Measurements from ENCODE around the gene ZC3H11A.
A peak's percentile ranks its signal among the peaks of the same experiment; 100 is the strongest.

ZC3H11A gene

GRCh38 chr1:203799157-203799556 is 3.7 kb downstream of the ZC3H11A start:
- H3F3A ChIP-seq (ENCODE audit: control insufficient read depth, insufficient read depth), result no peaks in the 10 kb centered on the region
- TF ChIP-seq CTCF (IDR thresholded peaks at IDR 0.05; ENCODE audit: low read depth, low read length, poor library complexity, severe bottlenecking), result no peak
- no peak for TF ChIP-seq EZH2phosphoT487 (IDR thresholded peaks at IDR 0.05; ENCODE audit: borderline replicate concordance, low read length)
- peaks cover 41% of the 10 kb centered on the region for H3K4me1 ChIP-seq (ENCODE audit: control insufficient read depth, low read length)
- H3K4me3 ChIP-seq (ENCODE audit: low read length), result no peak overlapping the region
- H4K20me1 ChIP-seq (ENCODE audit: control insufficient read depth, insufficient read depth, low read depth, low read length), result peaks cover 28% of the 10 kb centered on the region
- no peak overlapping the region for H3K27ac ChIP-seq (ENCODE audit: low read depth, low read length)
- H3K9me2 ChIP-seq (replicated peaks; ENCODE audit: control insufficient read depth, low read length), result no peaks in the 10 kb centered on the region
- H3K9me3 ChIP-seq (ENCODE audit: control insufficient read depth, insufficient read depth, low read length), result no peaks in the 10 kb centered on the region
- H3K36me3 ChIP-seq (ENCODE audit: control insufficient read depth, low read length), result peaks cover 74% of the 10 kb centered on the region
- H3K4me2 ChIP-seq (ENCODE audit: low read length), result no peak overlapping the region
- H3K79me2 ChIP-seq (ENCODE audit: control insufficient read depth, low read length), result peaks cover 85% of the 10 kb centered on the region
- H3K27me3 ChIP-seq (ENCODE audit: control insufficient read depth, low read length), result no peaks in the 10 kb centered on the region

- Histone ChIP-seq H3K4me1 (ENCODE audit: control insufficient read depth, low read length) (peaks cover 38% of the 10 kb centered on the region), H3K79me2 (ENCODE audit: control insufficient read depth, low read length) (peaks cover 93% of the 10 kb centered on the region), H3K9me2 (replicated peaks; ENCODE audit: control insufficient read depth, low read length) (no peaks in the 10 kb centered on the region), H3K36me3 (ENCODE audit: control insufficient read depth, low read length) (peaks cover 81% of the 10 kb centered on the region), H3F3A (ENCODE audit: control insufficient read depth, insufficient read depth) (no peaks in the 10 kb centered on the region), H3K4me2 (ENCODE audit: low read length) (0 out of 2 replicates have a peak overlapping the region, but pooled peaks have one; percentile 0), H3K9me3 (ENCODE audit: control insufficient read depth, insufficient read depth, low read length) (no peaks in the 10 kb centered on the region), H3K27ac (ENCODE audit: low read depth, low read length) (no peak overlapping the region), H4K20me1 (ENCODE audit: control insufficient read depth, insufficient read depth, low read depth, low read length) (peaks cover 28% of the 10 kb centered on the region), H3K4me3 (ENCODE audit: low read length) (no peak overlapping the region), H3K27me3 (ENCODE audit: control insufficient read depth, low read length) (no peaks in the 10 kb centered on the region)
- no peak for TF ChIP-seq CTCF (IDR thresholded peaks at IDR 0.05; ENCODE audit: low read depth, low read length, poor library complexity, severe bottlenecking)
- TF ChIP-seq EZH2phosphoT487 (IDR thresholded peaks at IDR 0.05; ENCODE audit: borderline replicate concordance, low read length), result no peak
Observed at GRCh38 chr1:203799971-203800370, 4.5 kb downstream of the ZC3H11A start.

- Histone ChIP-seq H3K27ac (ENCODE audit: low read depth, low read length) (no peak overlapping the region), H3K4me1 (ENCODE audit: control insufficient read depth, low read length) (no peaks in the 10 kb centered on the region), H3K9me3 (ENCODE audit: control insufficient read depth, insufficient read depth, low read length) (no peaks in the 10 kb centered on the region), H3K36me3 (ENCODE audit: control insufficient read depth, low read length) (peaks cover 78% of the 10 kb centered on the region), H3K27me3 (ENCODE audit: control insufficient read depth, low read length) (no peaks in the 10 kb centered on the region), H3K9me2 (replicated peaks; ENCODE audit: control insufficient read depth, low read length) (no peaks in the 10 kb centered on the region), H4K20me1 (ENCODE audit: control insufficient read depth, insufficient read depth, low read depth, low read length) (no peaks in the 10 kb centered on the region), H3K4me3 (ENCODE audit: low read length) (no peak overlapping the region), H3F3A (ENCODE audit: control insufficient read depth, insufficient read depth) (no peaks in the 10 kb centered on the region), H3K4me2 (ENCODE audit: low read length) (no peak overlapping the region), H3K79me2 (ENCODE audit: control insufficient read depth, low read length) (peaks cover 89% of the 10 kb centered on the region)
- TF ChIP-seq EZH2phosphoT487 (IDR thresholded peaks at IDR 0.05; ENCODE audit: borderline replicate concordance, low read length) (no peak), CTCF (IDR thresholded peaks at IDR 0.05; ENCODE audit: low read depth, low read length, poor library complexity, severe bottlenecking) (no peak)
Observed at GRCh38 chr1:203805689-203806088, 10.3 kb downstream of the ZC3H11A start.

Measured in DOHH2 (cell line).